Neural progenitor cell (in vitro differentiated cells): ENCODE results near the gene FOXN3. TPM values are rescaled to one million over a fixed set of nuclear protein-coding genes. Genes with fewer than 3 reads are reported as not detected.

Experiments
- DNase-seq: peaks from one replicate; pipeline ENCODE4 v3.0.0-alpha.2; 2016; ENCODE audit warnings: low spot score
- H2AFZ ChIP-seq: fragments of 200-600 bp; sonication (generic); replicated peaks from 2 replicates; pipeline ENCODE4 v1.6.1; 2016; ENCODE audit warnings: antibody characterized with exemption
- H3F3A ChIP-seq: fragments of 200-600 bp; sonication (generic); 2 replicates; pipeline ENCODE4 v1.6.1; 2016; ENCODE audit warnings: antibody characterized with exemption, low read depth
- H3K27ac ChIP-seq: fragments of 200-600 bp; sonication (generic); 2 replicates; pipeline ENCODE4 v1.5.1; 2016; ENCODE audit warnings: mild to moderate bottlenecking
- H3K27me3 ChIP-seq: fragments of 200-600 bp; sonication (generic); 2 replicates; pipeline ENCODE4 v1.6.1; 2016; ENCODE audit warnings: mild to moderate bottlenecking, moderate library complexity
- H3K36me3 ChIP-seq: fragments of 200-600 bp; sonication (generic); 2 replicates; pipeline ENCODE4 v1.5.1; 2016
- H3K4me1 ChIP-seq: fragments of 200-600 bp; sonication (generic); 2 replicates; pipeline ENCODE4 v1.6.1; 2016; ENCODE audit warnings: mixed run types
- H3K4me2 ChIP-seq: fragments of 200-600 bp; sonication (generic); 2 replicates; pipeline ENCODE4 v1.6.1; 2016
- H3K4me3 ChIP-seq: fragments of 200-600 bp; sonication (generic); 2 replicates; pipeline ENCODE4 v1.5.1; 2016
- H3K79me2 ChIP-seq: fragments of 200-600 bp; sonication (generic); 2 replicates; pipeline ENCODE4 v1.6.1; 2016; ENCODE audit warnings: low read depth
- H3K9ac ChIP-seq: fragments of 200-600 bp; sonication (generic); 2 replicates; pipeline ENCODE4 v1.6.1; 2016
- H3K9me3 ChIP-seq: fragments of 200-600 bp; sonication (generic); 2 replicates; pipeline ENCODE4 v1.5.1; 2016; ENCODE audit warnings: low read depth
- H4K20me1 ChIP-seq: fragments of 200-600 bp; sonication (generic); 2 replicates; pipeline ENCODE4 v1.6.1; 2016; ENCODE audit warnings: low read depth
- H3K27ac Mint-ChIP-seq: 3 replicates; pipeline ENCODE4 v1.8.0; 2021; ENCODE audit warnings: mixed read lengths
- H3K27me3 Mint-ChIP-seq: 2 replicates; pipeline ENCODE4 v1.8.0; 2022; ENCODE audit warnings: low read depth, mild to moderate bottlenecking, inconsistent platforms, moderate library complexity, mixed read lengths; ENCODE audit not compliant: insufficient read depth
- H3K36me3 Mint-ChIP-seq: 3 replicates; pipeline ENCODE4 v1.8.0; 2021; ENCODE audit warnings: mixed read lengths
- H3K4me1 Mint-ChIP-seq: 3 replicates; pipeline ENCODE4 v1.8.0; 2021; ENCODE audit warnings: mixed read lengths
- H3K4me3 Mint-ChIP-seq: 3 replicates; pipeline ENCODE4 v1.8.0; 2021; ENCODE audit warnings: mild to moderate bottlenecking, moderate library complexity, mixed read lengths
- H3K9me3 Mint-ChIP-seq: 3 replicates; pipeline ENCODE4 v1.8.0; 2020; ENCODE audit warnings: mixed read lengths
- EZH2 ChIP-seq: fragments of 200-600 bp; sonication (generic); IDR thresholded peaks from 2 replicates; pipeline ENCODE4 v1.6.1; 2017; ENCODE audit warnings: antibody characterized with exemption, mild to moderate bottlenecking, moderate library complexity
- EZH2phosphoT487 ChIP-seq: fragments of 200-600 bp; sonication (generic); IDR thresholded peaks from 2 replicates; pipeline ENCODE4 v1.6.1; 2017; ENCODE audit warnings: antibody characterized with exemption
- total RNA-seq: library from RNA; depleted of rRNA; stranded (reverse); fragments of >200 nt; gene quantifications from 2 replicates; pipeline ENCODE4 v1.2.3, GENCODE V29; 2015; ENCODE audit warnings: low replicate concordance
- TF ChIP-seq, protein P1 (sequence below): fragments of 200-600 bp; sonication (generic); IDR thresholded peaks from 2 replicates; pipeline ENCODE4 v1.5.1; 2017; ENCODE audit warnings: antibody characterized with exemption, mild to moderate bottlenecking

The FOXN3 gene
- total RNA-seq, 1 donor from 2014 or later: 39.5 TPM

DNA sequence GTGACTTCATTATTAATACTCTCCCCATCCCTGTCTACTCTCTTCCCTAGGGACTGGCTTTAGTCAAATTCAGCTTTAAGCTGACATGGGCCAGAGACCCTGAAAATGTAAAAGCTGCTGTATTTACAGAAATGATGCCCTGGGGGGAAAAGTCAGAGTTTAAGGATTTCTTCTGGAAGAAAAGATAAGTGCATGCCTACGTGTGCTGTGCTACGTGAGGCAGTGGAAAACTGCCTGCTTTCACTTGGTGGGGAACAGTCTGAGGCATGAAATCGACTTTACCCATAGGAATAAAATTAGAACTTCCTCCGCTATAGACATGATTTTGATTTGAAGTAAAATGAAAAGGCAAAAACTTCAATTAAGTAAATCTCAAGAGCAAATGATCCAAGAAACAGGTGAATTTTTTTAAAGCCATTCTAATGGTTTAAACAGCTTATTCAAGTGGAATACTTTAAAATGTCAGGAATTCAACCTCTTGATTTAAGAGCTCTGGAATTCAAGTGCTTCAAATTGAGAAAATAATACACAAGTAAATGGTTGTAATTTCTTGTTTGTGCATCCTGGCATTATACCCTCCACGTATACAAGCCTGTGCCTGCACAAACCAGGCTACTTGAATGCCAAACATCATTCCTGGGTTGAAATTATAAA, 168.5 kb downstream of the FOXN3 start:
- Histone ChIP-seq H3K9me3 (no peaks in the 10 kb centered on the region), H3K27me3 (no peaks in the 10 kb centered on the region), H3K9ac (no peak overlapping the region), H3K27ac (no peak overlapping the region), H2AFZ (no peak overlapping the region), H3K36me3 (no peaks in the 10 kb centered on the region), H3K4me1 (peaks cover 14% of the 10 kb centered on the region), H3F3A (no peaks in the 10 kb centered on the region), H3K79me2 (peaks cover 25% of the 10 kb centered on the region), H3K4me2 (no peak overlapping the region), H3K4me3 (no peak overlapping the region), H4K20me1 (peaks cover 15% of the 10 kb centered on the region)
- Mint-ChIP-seq H3K36me3 (peaks cover 13% of the 10 kb centered on the region), H3K27me3 (peaks cover under 1% of the 10 kb centered on the region), H3K4me1 (peaks cover 5% of the 10 kb centered on the region), H3K9me3 (peaks cover 3% of the 10 kb centered on the region), H3K27ac (no peak overlapping the region), H3K4me3 (no peak overlapping the region)
- DNase-seq: no peak
- TF ChIP-seq EZH2phosphoT487: no peak
- TF ChIP-seq, protein P1, sequence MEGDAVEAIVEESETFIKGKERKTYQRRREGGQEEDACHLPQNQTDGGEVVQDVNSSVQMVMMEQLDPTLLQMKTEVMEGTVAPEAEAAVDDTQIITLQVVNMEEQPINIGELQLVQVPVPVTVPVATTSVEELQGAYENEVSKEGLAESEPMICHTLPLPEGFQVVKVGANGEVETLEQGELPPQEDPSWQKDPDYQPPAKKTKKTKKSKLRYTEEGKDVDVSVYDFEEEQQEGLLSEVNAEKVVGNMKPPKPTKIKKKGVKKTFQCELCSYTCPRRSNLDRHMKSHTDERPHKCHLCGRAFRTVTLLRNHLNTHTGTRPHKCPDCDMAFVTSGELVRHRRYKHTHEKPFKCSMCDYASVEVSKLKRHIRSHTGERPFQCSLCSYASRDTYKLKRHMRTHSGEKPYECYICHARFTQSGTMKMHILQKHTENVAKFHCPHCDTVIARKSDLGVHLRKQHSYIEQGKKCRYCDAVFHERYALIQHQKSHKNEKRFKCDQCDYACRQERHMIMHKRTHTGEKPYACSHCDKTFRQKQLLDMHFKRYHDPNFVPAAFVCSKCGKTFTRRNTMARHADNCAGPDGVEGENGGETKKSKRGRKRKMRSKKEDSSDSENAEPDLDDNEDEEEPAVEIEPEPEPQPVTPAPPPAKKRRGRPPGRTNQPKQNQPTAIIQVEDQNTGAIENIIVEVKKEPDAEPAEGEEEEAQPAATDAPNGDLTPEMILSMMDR: no peak

DNA sequence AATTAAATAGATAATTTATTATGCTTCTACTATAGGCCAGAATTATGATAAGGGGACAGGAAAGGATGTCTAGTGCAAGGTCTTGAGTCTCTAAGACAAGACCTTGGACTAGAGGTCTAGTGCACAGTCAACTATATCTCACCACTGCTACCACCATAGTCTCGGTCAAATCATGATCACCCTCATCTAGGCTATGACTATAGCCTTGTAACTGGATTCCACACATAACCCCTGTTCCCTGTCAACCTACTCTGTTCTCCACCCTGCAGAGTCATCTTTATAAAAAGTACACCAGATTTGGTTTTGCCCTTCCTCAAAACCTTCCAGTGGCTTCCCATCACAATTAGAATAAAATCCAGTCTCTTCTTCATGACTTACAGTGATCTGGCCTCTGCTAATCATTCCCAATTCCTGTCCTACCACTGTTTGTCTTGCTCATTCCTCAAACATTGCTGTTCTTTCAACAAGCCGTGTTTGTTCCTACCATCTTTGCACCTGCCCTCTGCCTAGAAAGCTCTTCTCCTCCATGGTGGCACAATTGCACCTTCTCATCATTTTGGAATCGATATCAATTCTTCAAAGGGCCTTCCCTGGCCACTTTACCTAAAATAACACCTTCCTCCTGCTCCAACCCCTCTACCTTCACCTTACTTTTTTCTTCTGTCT, 169.4 kb downstream of the FOXN3 start:
- no peak for DNase-seq
- no peaks in the 10 kb centered on the region for H3K9me3 Mint-ChIP-seq
- H4K20me1 ChIP-seq: peaks cover 25% of the 10 kb centered on the region
- H3K4me1 ChIP-seq: peaks cover 19% of the 10 kb centered on the region
- no peak overlapping the region for H3K4me2 ChIP-seq
- peaks cover 11% of the 10 kb centered on the region for H3K4me1 Mint-ChIP-seq
- no peak overlapping the region for H3K27ac Mint-ChIP-seq
- no peaks in the 10 kb centered on the region for H3F3A ChIP-seq
- no peaks in the 10 kb centered on the region for H3K27me3 ChIP-seq
- H3K9ac ChIP-seq: no peak overlapping the region
- TF ChIP-seq EZH2phosphoT487: no peak
- TF ChIP-seq, protein P1: no peak
- no peak for TF ChIP-seq EZH2
- no peak overlapping the region for H3K4me3 ChIP-seq
- H3K27me3 Mint-ChIP-seq: no peaks in the 10 kb centered on the region
- peaks cover 5% of the 10 kb centered on the region for H3K36me3 Mint-ChIP-seq
- H3K4me3 Mint-ChIP-seq: no peak overlapping the region
- no peak overlapping the region for H2AFZ ChIP-seq
- H3K36me3 ChIP-seq: no peaks in the 10 kb centered on the region
- H3K9me3 ChIP-seq: no peaks in the 10 kb centered on the region
- H3K79me2 ChIP-seq: peaks cover 33% of the 10 kb centered on the region
- H3K27ac ChIP-seq: no peak overlapping the region

DNA sequence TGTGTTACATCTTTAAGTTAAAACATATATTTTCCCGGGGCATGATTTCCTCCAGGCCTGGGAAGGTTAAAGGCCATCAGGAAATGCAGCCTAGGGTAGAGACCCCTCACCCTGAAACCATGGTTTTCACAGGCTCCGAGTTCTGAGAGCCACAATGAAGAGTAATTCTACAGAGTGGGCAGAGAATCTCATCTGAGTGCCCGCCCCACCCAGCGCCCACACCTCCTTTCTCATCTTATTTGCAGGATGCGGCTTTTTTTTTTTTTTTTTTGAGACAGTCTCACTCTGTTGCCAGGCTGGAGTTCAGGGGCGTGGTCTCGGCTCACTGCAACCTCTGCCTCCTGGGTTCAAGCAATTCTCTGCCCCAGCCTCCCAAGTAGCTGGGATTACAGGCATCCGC, 170.7 kb downstream of the FOXN3 start:
- Histone ChIP-seq H3K4me2 (no peak overlapping the region), H3K79me2 (peaks cover 23% of the 10 kb centered on the region), H3F3A (no peaks in the 10 kb centered on the region), H3K4me3 (no peak overlapping the region), H2AFZ (no peak overlapping the region), H3K9me3 (no peaks in the 10 kb centered on the region), H3K27me3 (no peaks in the 10 kb centered on the region), H3K27ac (no peak overlapping the region), H4K20me1 (peaks cover 24% of the 10 kb centered on the region), H3K9ac (no peak overlapping the region), H3K4me1 (peaks cover 19% of the 10 kb centered on the region), H3K36me3 (no peaks in the 10 kb centered on the region)
- Mint-ChIP-seq H3K27ac (no peak overlapping the region), H3K36me3 (peaks cover 5% of the 10 kb centered on the region), H3K4me3 (no peak overlapping the region), H3K4me1 (peaks cover 13% of the 10 kb centered on the region), H3K27me3 (no peaks in the 10 kb centered on the region), H3K9me3 (no peaks in the 10 kb centered on the region)
- no peak for DNase-seq
- TF ChIP-seq EZH2phosphoT487: no peak
- no peak for TF ChIP-seq EZH2
- TF ChIP-seq, protein P1: no peak
